GM12878 (cell line): ENCODE data around the gene TPMT. TPM values are rescaled to one million over a fixed set of nuclear protein-coding genes. Genes with fewer than 3 reads are reported as not detected.

ENCODE experiments used
- ATF7 ChIP-seq: fragments of 450-650 bp; IDR thresholded peaks from 2 replicates; pipeline ENCODE4 v1.6.1; 2016; ENCODE audit warnings: low read depth, mild to moderate bottlenecking
- CHD4 ChIP-seq: fragments of 200-600 bp; sonication (generic); IDR thresholded peaks from 2 replicates; pipeline ENCODE4 v1.6.1; 2016; ENCODE audit warnings: mild to moderate bottlenecking
- CREB1 ChIP-seq: IDR thresholded peaks from 2 replicates; pipeline ENCODE4 v1.6.1; 2012; ENCODE audit warnings: low read depth, mild to moderate bottlenecking, inconsistent platforms
- ELK1 ChIP-seq: IDR thresholded peaks from 2 replicates; pipeline ENCODE4 v1.6.1; 2012; ENCODE audit warnings: low read depth, low read length, improper control_type of control experiment
- ESRRA ChIP-seq: IDR thresholded peaks from 2 replicates; pipeline ENCODE4 v1.6.1; 2012; ENCODE audit warnings: mild to moderate bottlenecking, low read length, improper control_type of control experiment
- NBN ChIP-seq: fragments of 450-650 bp; IDR thresholded peaks from 2 replicates; pipeline ENCODE4 v1.6.1; 2016
- NKRF ChIP-seq: fragments of 450-650 bp; conservative IDR thresholded peaks from 2 replicates; pipeline ENCODE4 v1.6.1; 2017; ENCODE audit warnings: mild to moderate bottlenecking, moderate library complexity
- NRF1 ChIP-seq: conservative IDR thresholded peaks from 2 replicates; pipeline ENCODE4 v1.6.1; 2011; ENCODE audit warnings: mild to moderate bottlenecking, low read depth, low read length, improper control_type of control experiment
- PAX8 ChIP-seq: fragments of 450-650 bp; IDR thresholded peaks from 2 replicates; pipeline ENCODE4 v1.6.1; 2017; ENCODE audit warnings: mild to moderate bottlenecking, moderate library complexity
- POLR2A ChIP-seq: IDR thresholded peaks from 2 replicates; pipeline ENCODE4 v1.6.1; 2011; ENCODE audit warnings: low read depth, mild to moderate bottlenecking, low read length
- POLR2AphosphoS5 ChIP-seq: IDR thresholded peaks from 2 replicates; pipeline ENCODE4 v1.6.1; 2011; ENCODE audit warnings: mild to moderate bottlenecking, low read length, inconsistent platforms
- RELB ChIP-seq: fragments of 450-650 bp; IDR thresholded peaks from 2 replicates; pipeline ENCODE4 v1.6.1; 2017; ENCODE audit warnings: low read depth, mild to moderate bottlenecking, moderate library complexity
- SP1 ChIP-seq: IDR thresholded peaks from one replicate; pipeline ENCODE4 v1.6.1; 2011; ENCODE audit warnings: low read depth, low read length
- TAF1 ChIP-seq: IDR thresholded peaks from 2 replicates; pipeline ENCODE4 v1.6.1; 2011; ENCODE audit warnings: mild to moderate bottlenecking, low read depth, low read length, borderline replicate concordance
- TARDBP ChIP-seq: IDR thresholded peaks from 2 replicates; pipeline ENCODE4 v1.6.1; 2016; ENCODE audit warnings: borderline replicate concordance
- TCF12 ChIP-seq: IDR thresholded peaks from 2 replicates; pipeline ENCODE4 v1.6.1; 2011; ENCODE audit warnings: low read depth, mild to moderate bottlenecking, low read length
- YY1 ChIP-seq: IDR thresholded peaks from 2 replicates; pipeline ENCODE4 v1.6.1; 2011; ENCODE audit warnings: low read depth, mild to moderate bottlenecking, low read length
- ZNF274 ChIP-seq: IDR thresholded peaks from one replicate; pipeline ENCODE4 v1.8.0; 2011; ENCODE audit not compliant: insufficient read length, insufficient read depth
- polyA plus RNA-seq, 11 experiments: library from polyadenylated mRNA; depleted of rRNA in 4 of 11; unstranded in 6 of 11; stranded (reverse) in 5 of 11; fragments of >200 nt; fragmentation: Nextera tagmentation in 4 of 11; fragmentation: Illumina TruSeq in 1 of 11; extraction: Ambion mirVana in 4 of 11; extraction: Trizol in 1 of 11; gene quantifications; 1 replicate in 1 of 11; 2 replicates in 10 of 11; pipeline versions ENCODE4 v1.2.1 to v1.2.3, GENCODE V29; 2011 to 2016; ENCODE audit warnings: inconsistent platforms in 2 of 11, missing spikeins in 2 of 11, low read depth in 1 of 11
- total RNA-seq, 4 experiments: library from RNA; depleted of rRNA in 3 of 4; stranded (reverse); fragments of >200 nt in 3 of 4; fragmentation: Illumina TruSeq in 1 of 4; extraction: Trizol in 1 of 4; gene quantifications; 2 replicates each; pipeline versions ENCODE4 v1.2.1 to v1.2.3, GENCODE V29; 2013 to 2021

The TPMT gene
- total and polyA plus RNA-seq, 10 of the 15 experiments (the other 5 are each of a cell fraction or from before 2014, with no cell fraction given): 7.9 to 18.2 (median 16.3) TPM

- peak; percentile 72 for TF ChIP-seq RELB
- TF ChIP-seq POLR2A: peak; percentile 87
- no peak for TF ChIP-seq NRF1
- TF ChIP-seq TARDBP: no peak
- TF ChIP-seq ELK1: no peak
- peak; percentile 69 for TF ChIP-seq ATF7
- TF ChIP-seq NKRF: peak; percentile 59
- TF ChIP-seq CREB1: peak; percentile 71; the same call in 1 of the 2 replicates
- peak; percentile 15 for TF ChIP-seq SP1
- no peak for TF ChIP-seq ESRRA
- no peak for TF ChIP-seq CHD4
- no peak for TF ChIP-seq ZNF274
- peak; percentile 94 for TF ChIP-seq YY1
- TF ChIP-seq PAX8: no peak
- peak; percentile 49; the same call in 1 of the 2 replicates for TF ChIP-seq TCF12
- TF ChIP-seq NBN: peak; percentile 88
- TF ChIP-seq POLR2AphosphoS5: peak; percentile 60
- peak; percentile 66 for TF ChIP-seq TAF1
Measured at GRCh38 chr6:18154507-18155149, at the start of gene TPMT (continued).
